ENCODE results near the gene FGF4.

Gene FGF4

GRCh38 chr11:69726019-69726418 lies 49.1 kb downstream of the FGF4 start:
- no peak for DNase-seq (ENCODE audit: low spot score)

GRCh38 chr11:69721745-69722144 lies 53.4 kb downstream of the FGF4 start:
- DNase-seq (ENCODE audit: low spot score) = no peak

GRCh38 chr11:69721106-69721505 lies 54.0 kb downstream of the FGF4 start:
- no peak for DNase-seq (ENCODE audit: low spot score)

Measured in RKO (cell line).